Measurements from ENCODE around the gene NCSTN. TPM values are rescaled to one million over a fixed set of nuclear protein-coding genes. Genes with fewer than 3 reads are reported as not detected.
A peak's percentile ranks its signal among the peaks of the same experiment; 100 is the strongest.

Gene NCSTN
- total RNA-seq, 1 donor from 2014 or later = 44.8 TPM

- Histone ChIP-seq H3K79me2 (ENCODE audit: low read depth) (no peaks in the 10 kb centered on the region), H3K4me3 (no peak overlapping the region), H3K4me1 (peaks cover 21% of the 10 kb centered on the region), H4K20me1 (ENCODE audit: low read depth) (no peaks in the 10 kb centered on the region), H3K4me2 (no peak overlapping the region), H3K27me3 (no peaks in the 10 kb centered on the region), H2AFZ (replicated peaks) (no peak overlapping the region), H3F3A (ENCODE audit: low read depth) (peaks cover 10% of the 10 kb centered on the region), H3K9me3 (ENCODE audit: low read depth) (no peaks in the 10 kb centered on the region), H3K9ac (no peak overlapping the region), H3K36me3 (no peaks in the 10 kb centered on the region), H3K27ac (no peak overlapping the region)
- no peak for DNase-seq (ENCODE audit: low spot score)
- peaks cover 3% of the 10 kb centered on the region for H3K36me3 Mint-ChIP-seq
- TF ChIP-seq EZH2phosphoT487 (IDR thresholded peaks at IDR 0.05) (no peak), EZH2 (IDR thresholded peaks at IDR 0.05) (no peak), CTCF (IDR thresholded peaks at IDR 0.05) (no peak)
- H3K4me3 Mint-ChIP-seq = no peak overlapping the region
- no peaks in the 10 kb centered on the region for H3K27me3 Mint-ChIP-seq (ENCODE audit: insufficient read depth, low read depth)
- H3K9me3 Mint-ChIP-seq = peaks cover 2% of the 10 kb centered on the region
- peaks cover 18% of the 10 kb centered on the region for H3K4me1 Mint-ChIP-seq
- H3K27ac Mint-ChIP-seq = no peak overlapping the region
Observed at GRCh38 chr1:160394673-160395072, 51.5 kb downstream of the NCSTN start.

GRCh38 chr1:160397651-160398050 lies 54.5 kb downstream of the NCSTN start:
- Mint-ChIP-seq H3K9me3 (no peaks in the 10 kb centered on the region), H3K27ac (peak overlapping the region; percentile 35), H3K4me3 (no peak overlapping the region), H3K27me3 (ENCODE audit: insufficient read depth, low read depth) (no peaks in the 10 kb centered on the region), H3K4me1 (peaks cover 34% of the 10 kb centered on the region), H3K36me3 (peaks cover 10% of the 10 kb centered on the region)
- TF ChIP-seq CTCF (IDR thresholded peaks at IDR 0.05) = no peak
- no peak for TF ChIP-seq EZH2phosphoT487 (IDR thresholded peaks at IDR 0.05)
- TF ChIP-seq EZH2 (IDR thresholded peaks at IDR 0.05) = no peak
- peaks cover 15% of the 10 kb centered on the region for H3F3A ChIP-seq (ENCODE audit: low read depth)
- H3K79me2 ChIP-seq (ENCODE audit: low read depth) = peaks cover 23% of the 10 kb centered on the region
- H3K9ac ChIP-seq = no peak overlapping the region
- no peaks in the 10 kb centered on the region for H3K9me3 ChIP-seq (ENCODE audit: low read depth)
- no peak overlapping the region for H3K27ac ChIP-seq
- H3K4me2 ChIP-seq = no peak overlapping the region
- no peak overlapping the region for H2AFZ ChIP-seq (replicated peaks)
- H3K27me3 ChIP-seq = no peaks in the 10 kb centered on the region
- peaks cover 34% of the 10 kb centered on the region for H3K4me1 ChIP-seq
- no peak for DNase-seq (ENCODE audit: low spot score)
- peaks cover 13% of the 10 kb centered on the region for H4K20me1 ChIP-seq (ENCODE audit: low read depth)
- no peak overlapping the region for H3K4me3 ChIP-seq
- no peaks in the 10 kb centered on the region for H3K36me3 ChIP-seq

- Mint-ChIP-seq H3K27me3 (ENCODE audit: insufficient read depth, low read depth) (no peaks in the 10 kb centered on the region), H3K9me3 (no peaks in the 10 kb centered on the region), H3K4me1 (peaks cover 46% of the 10 kb centered on the region), H3K4me3 (peak overlapping the region; percentile 82), H3K36me3 (peaks cover 11% of the 10 kb centered on the region), H3K27ac (peak overlapping the region; percentile 14)
- H3K9ac ChIP-seq = no peak overlapping the region
- H3K4me1 ChIP-seq = peaks cover 46% of the 10 kb centered on the region
- TF ChIP-seq EZH2 (IDR thresholded peaks at IDR 0.05) (no peak), CTCF (IDR thresholded peaks at IDR 0.05) (no peak), EZH2phosphoT487 (IDR thresholded peaks at IDR 0.05) (no peak)
- no peak for DNase-seq (ENCODE audit: low spot score)
- no peak overlapping the region for H3K4me3 ChIP-seq
- H3F3A ChIP-seq (ENCODE audit: low read depth) = peaks cover 15% of the 10 kb centered on the region
- no peaks in the 10 kb centered on the region for H3K36me3 ChIP-seq
- H3K4me2 ChIP-seq = peak overlapping the region; percentile 97
- peaks cover 25% of the 10 kb centered on the region for H4K20me1 ChIP-seq (ENCODE audit: low read depth)
- H3K27me3 ChIP-seq = no peaks in the 10 kb centered on the region
- H3K79me2 ChIP-seq (ENCODE audit: low read depth) = peaks cover 34% of the 10 kb centered on the region
- H3K27ac ChIP-seq = no peak overlapping the region
- H2AFZ ChIP-seq (replicated peaks) = peak overlapping the region; percentile 48
- no peaks in the 10 kb centered on the region for H3K9me3 ChIP-seq (ENCODE audit: low read depth)
Observed at GRCh38 chr1:160398823-160399222, 55.6 kb downstream of the NCSTN start.

All from neural progenitor cell (in vitro differentiated cells).